IMR-90 (cell line): ENCODE data around the gene DCLK1. TPM values are rescaled to one million over a fixed set of nuclear protein-coding genes. Genes with fewer than 3 reads are reported as not detected.

Source experiments
- ATAC-seq: fragments of 200-7000 bp; cut with Tn5 transposase; 2 replicates; pipeline ENCODE4 v1.9.1; 2020; ENCODE audit warnings: low read depth, mild to moderate bottlenecking, moderate library complexity
- BruUV-seq: library from RNA; stranded (reverse); fragments of 400-500 nt; replicated peaks from 2 replicates; lab custom pipeline; 2021; lab: Mats Ljungman, UMichigan
- CTCF ChIA-PET: fragments of 300-600 bp; formaldehyde crosslinking; extraction: SDS; loops from one replicate; lab custom pipeline; 2021; ENCODE audit warnings: antibody characterized with exemption; lab: Yijun Ruan, JAX
- POLR2A ChIA-PET: fragments of 300-600 bp; sonication (Branson Sonifier 250); formaldehyde crosslinking; loops from one replicate; lab custom pipeline; 2022; ENCODE audit warnings: antibody characterized with exemption; ENCODE audit not compliant: unreplicated experiment; lab: Charles Lee
- DNase-seq: peaks from one replicate; pipeline ENCODE4 v3.0.0; 2013
- H2AFZ ChIP-seq: replicated peaks from 2 replicates; pipeline ENCODE3; 2013; ENCODE audit warnings: low read length, mild to moderate bottlenecking; ENCODE audit not compliant: poor library complexity
- H2AK5ac ChIP-seq: 2 replicates; pipeline ENCODE4 v1.6.1; 2013; ENCODE audit warnings: low read depth, low read length, inconsistent platforms
- H2AK9ac ChIP-seq: replicated peaks from 2 replicates; pipeline ENCODE3; 2013; ENCODE audit warnings: mild to moderate bottlenecking, low read depth, low read length, moderate library complexity; ENCODE audit not compliant: poor library complexity
- H2BK120ac ChIP-seq: 2 replicates; pipeline ENCODE4 v1.6.1; 2013; ENCODE audit warnings: low read depth, low read length, inconsistent platforms
- H2BK15ac ChIP-seq: 3 replicates; pipeline ENCODE4 v1.6.1; 2013; ENCODE audit warnings: low read depth, low read length, inconsistent platforms
- H2BK20ac ChIP-seq: 2 replicates; pipeline ENCODE4 v1.6.1; 2013; ENCODE audit warnings: low read depth, mild to moderate bottlenecking, inconsistent platforms, low read length, moderate library complexity
- H2BK5ac ChIP-seq: 2 replicates; pipeline ENCODE4 v1.6.1; 2013; ENCODE audit warnings: mild to moderate bottlenecking, low read depth, low read length, inconsistent platforms; ENCODE audit not compliant: poor library complexity, severe bottlenecking
- H3K14ac ChIP-seq: replicated peaks from 2 replicates; pipeline ENCODE4 v1.6.1; 2013; ENCODE audit warnings: low read depth, low read length, inconsistent platforms
- H3K18ac ChIP-seq: 2 replicates; pipeline ENCODE4 v1.6.1; 2013; ENCODE audit warnings: low read depth, low read length, control low read depth
- H3K23ac ChIP-seq: 2 replicates; pipeline ENCODE4 v1.6.1; 2013; ENCODE audit warnings: low read depth, low read length, inconsistent platforms
- H3K27ac ChIP-seq: 2 replicates; pipeline ENCODE4 v1.5.1; 2013; ENCODE audit warnings: mild to moderate bottlenecking, control low read depth, low read length; ENCODE audit not compliant: insufficient read depth
- H3K27me3 ChIP-seq: 2 replicates; pipeline ENCODE4 v1.6.1; 2013; ENCODE audit warnings: low read length; ENCODE audit not compliant: control insufficient read depth, insufficient read depth
- H3K36me3 ChIP-seq: 2 replicates; pipeline ENCODE4 v1.6.1; 2013; ENCODE audit warnings: low read length, mixed read lengths; ENCODE audit not compliant: control insufficient read depth, insufficient read depth
- H3K4ac ChIP-seq: 2 replicates; pipeline ENCODE4 v1.6.1; 2013; ENCODE audit warnings: low read depth, low read length, inconsistent platforms
- H3K4me1 ChIP-seq: 2 replicates; pipeline ENCODE4 v1.6.1; 2013; ENCODE audit warnings: low read length, mixed read lengths; ENCODE audit not compliant: control insufficient read depth, insufficient read depth
- H3K4me2 ChIP-seq: 2 replicates; pipeline ENCODE4 v1.6.1; 2013; ENCODE audit warnings: low read depth, mild to moderate bottlenecking, control low read depth, low read length, moderate library complexity
- H3K4me3 ChIP-seq: 2 replicates; pipeline ENCODE4 v1.5.1; 2013; ENCODE audit warnings: low read depth, mild to moderate bottlenecking, control low read depth, low read length, moderate library complexity; ENCODE audit not compliant: insufficient read depth
- H3K56ac ChIP-seq: 2 replicates; pipeline ENCODE4 v1.6.1; 2013; ENCODE audit warnings: low read length, inconsistent platforms; ENCODE audit not compliant: insufficient read depth; ENCODE audit errors: extremely low read depth
- H3K79me1 ChIP-seq, 2 experiments: 2 replicates each; pipeline ENCODE4 v1.6.1; 2013; ENCODE audit warnings: low read length in 2 of 2, inconsistent platforms in 1 of 2, low read depth in 1 of 2
- H3K9ac ChIP-seq: 2 replicates; pipeline ENCODE4 v1.6.1; 2013; ENCODE audit warnings: low read depth, low read length, control low read depth
- H3K9me1 ChIP-seq: 2 replicates; pipeline ENCODE4 v1.6.1; 2013; ENCODE audit warnings: low read length, inconsistent platforms; ENCODE audit not compliant: insufficient read depth
- H3K9me3 ChIP-seq: 2 replicates; pipeline ENCODE4 v1.6.1; 2013; ENCODE audit warnings: low read length; ENCODE audit not compliant: control insufficient read depth, insufficient read depth
- H4K20me1 ChIP-seq: 2 replicates; pipeline ENCODE4 v1.6.1; 2013; ENCODE audit warnings: low read length, inconsistent platforms; ENCODE audit not compliant: insufficient read depth
- H4K5ac ChIP-seq: 2 replicates; pipeline ENCODE4 v1.6.1; 2013; ENCODE audit warnings: mild to moderate bottlenecking, low read depth, low read length, control low read depth
- H4K8ac ChIP-seq, 2 experiments: 2 replicates each; pipeline ENCODE4 v1.6.1; 2013; ENCODE audit warnings: low read depth in 2 of 2, low read length in 2 of 2, control low read depth in 1 of 2, inconsistent platforms in 1 of 2
- H4K91ac ChIP-seq: 2 replicates; pipeline ENCODE4 v1.6.1; 2013; ENCODE audit warnings: low read depth, low read length, inconsistent platforms; ENCODE audit not compliant: insufficient read depth
- BHLHE40 ChIP-seq: fragments of 150-350 bp; IDR thresholded peaks from 2 replicates; pipeline ENCODE4 v1.6.1; 2016; ENCODE audit warnings: mild to moderate bottlenecking, low read depth, low read length
- POLR2A ChIP-seq: IDR thresholded peaks from 2 replicates; pipeline ENCODE4 v1.6.1; 2012; ENCODE audit warnings: mild to moderate bottlenecking, low read depth, low read length
- RCOR1 ChIP-seq: IDR thresholded peaks from 2 replicates; pipeline ENCODE4 v1.6.1; 2012; ENCODE audit warnings: mild to moderate bottlenecking, low read length, improper control_type of control experiment; ENCODE audit not compliant: insufficient replicate concordance
- RFX5 ChIP-seq: IDR thresholded peaks from 2 replicates; pipeline ENCODE4 v1.8.0; 2012; ENCODE audit warnings: low read depth, mild to moderate bottlenecking, low read length, moderate library complexity
- WGBS, 2 experiments: methylation state at CpG; one replicate each; pipeline versions ENCODE4 v1.1.5 to v1.1.7; 2013; ENCODE audit warnings: missing lambda C conversion rate in 2 of 2; ENCODE audit not compliant: insufficient read length in 1 of 2; ENCODE audit errors: extremely low coverage in 2 of 2; 5-methylcytosine and 5-hydroxymethylcytosine counted together
- dilution Hi-C: fragments of 300-500 bp; cut with HindIII; formaldehyde crosslinking; loops from one replicate; pipeline ENCODE4 v1.14.3; 2018; ENCODE audit warnings: low sequenced_read_pairs; ENCODE audit not compliant: unreplicated experiment
- in situ Hi-C: fragments of 300-500 bp; cut with MboI; formaldehyde crosslinking; loops from 3 replicates; pipeline ENCODE4 v1.14.3; 2019; ENCODE audit warnings: low sequenced_read_pairs, inconsistent platforms, mixed read lengths
- intact Hi-C: fragments of 100-400 bp; cut with micrococcal nuclease; formaldehyde crosslinking; loops from 2 replicates; pipeline ENCODE4 v1.10.0; 2022
- polyA plus RNA-seq, 3 experiments: library from polyadenylated mRNA; depleted of rRNA; stranded (reverse); fragments of >200 nt; gene quantifications; 2 replicates each; pipeline ENCODE4 v1.2.3, GENCODE V29; 2012; ENCODE audit warnings: low replicate concordance in 1 of 3
- total RNA-seq: library from RNA; depleted of rRNA; stranded (reverse); fragments of >200 nt; gene quantifications from 2 replicates; pipeline ENCODE4 v1.2.3, GENCODE V29; 2012

DCLK1 gene
- total and polyA plus RNA-seq, 2 of the 4 experiments (the other 2 are of a cell fraction): under 0.01 to 0.02 TPM

DNA sequence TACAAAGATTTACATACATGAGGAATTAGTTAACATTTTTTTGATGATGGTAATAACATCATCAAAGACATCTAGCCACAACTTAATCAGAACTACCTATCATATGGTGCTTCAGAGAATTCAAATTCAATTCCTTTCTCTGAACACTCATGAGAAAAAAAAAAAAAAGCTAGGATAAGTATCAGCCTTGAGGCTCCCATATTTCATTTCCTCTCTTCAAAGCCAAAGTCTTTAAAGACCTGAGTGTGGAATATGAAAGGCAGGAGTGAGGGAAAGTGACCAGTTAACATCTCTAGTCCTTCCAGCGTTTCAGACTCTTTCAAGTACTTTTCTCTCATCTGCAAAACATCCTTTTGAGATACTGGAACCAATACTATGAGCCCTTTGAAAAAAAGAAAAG, 137.5 kb downstream of the DCLK1 start:
- Histone ChIP-seq H3K4me2 (no peak overlapping the region), H3K56ac (no peak overlapping the region), H3K36me3 (no peaks in the 10 kb centered on the region), H3K9me1 (no peaks in the 10 kb centered on the region), H4K8ac (no peak overlapping the region), H3K14ac (no peak overlapping the region), H3K4me3 (no peak overlapping the region), H4K20me1 (no peaks in the 10 kb centered on the region), H3K27ac (no peak overlapping the region), H3K27me3 (peaks cover 2% of the 10 kb centered on the region; the same call in 1 of the 2 replicates), H3K9me3 (no peaks in the 10 kb centered on the region), H2BK20ac (no peak overlapping the region), H2BK5ac (no peak overlapping the region), H3K79me1 (no peaks in the 10 kb centered on the region), H3K4me1 (no peaks in the 10 kb centered on the region), H2AK9ac (no peak overlapping the region), H3K23ac (no peak overlapping the region), H2BK15ac (no peak overlapping the region), H4K91ac (no peak overlapping the region), H4K5ac (no peak overlapping the region), H3K9ac (no peak overlapping the region), H3K4ac (no peak overlapping the region), H2AFZ (no peak overlapping the region), H3K18ac (no peak overlapping the region), H2BK120ac (no peak overlapping the region), H2AK5ac (no peak overlapping the region)
- in situ Hi-C loops: loop anchor here (25.0 kb wide), 1 partner anchor 744 kb away; no protein-coding TSS in a partner anchor
- intact Hi-C loops: no loop called here
- ATAC-seq (no peak), DNase-seq (no peak)
- POLR2A ChIA-PET: no interaction called here
- no peak for TF ChIP-seq RFX5
- TF ChIP-seq POLR2A: no peak
- TF ChIP-seq BHLHE40: no peak
- TF ChIP-seq RCOR1: no peak
- CTCF ChIA-PET: interaction anchor here (0.6 kb wide), 1 partner anchor 15 kb away, joined by 3 read pairs; no protein-coding TSS in a partner anchor
- WGBS, 2 experiments: no CpG with 5 or more reads among the region's 1 CpG
- dilution Hi-C loops: no loop called here
- BruUV-seq: no TSS peak
